ENCODE results near the gene LOXL3. TPM values are rescaled to one million over a fixed set of nuclear protein-coding genes. Genes with fewer than 3 reads are reported as not detected.

Gene LOXL3
- total RNA-seq, 1 experiment from 2014 or later: 4.1 TPM

GRCh38 chr2:74558284-74559230, 4.8 kb upstream of the LOXL3 start:
- ChIA-PET RAD21 (ENCODE audit: low non-redundant PET in 1 of 2, low total read pairs in 2 of 2, uncharacterized antibody in 2 of 2, unreplicated experiment in 2 of 2) (no interaction called here), CTCF (no interaction called here)

More at GRCh38 chr2:74558284-74559230, 4.8 kb upstream of the LOXL3 start:
- no peak overlapping the region for H3K27ac ChIP-seq (ENCODE audit: low read depth, low read length)
- no peak overlapping the region for H3K4me3 ChIP-seq (replicated peaks in 1 of 2; ENCODE audit: low read depth in 1 of 2, low read length in 2 of 2)
- peaks cover 8% of the 10 kb centered on the region; the same call in 1 of the 2 replicates for H3K79me2 ChIP-seq (ENCODE audit: insufficient read depth, low read length)
- no peak for TF ChIP-seq REST (IDR thresholded peaks at IDR 0.05; ENCODE audit: low read depth)
- no peak for TF ChIP-seq EZH2 (IDR thresholded peaks at IDR 0.05)
- no peak for TF ChIP-seq EGR1 (IDR thresholded peaks at IDR 0.05; ENCODE audit: low read depth)
- no peak for TF ChIP-seq RAD21 (IDR thresholded peaks at IDR 0.05; ENCODE audit: low read depth)
- TF ChIP-seq CBX3 (IDR thresholded peaks at IDR 0.05; ENCODE audit: low read depth): no peak
- POLR2A ChIA-PET: interaction anchor here (1.9 kb wide), 1 partner anchor 8 kb away, joined by 5 read pairs; no protein-coding TSS in a partner anchor
- H3K9me3 ChIP-seq (ENCODE audit: control insufficient read depth in 1 of 2, insufficient read depth in 1 of 2, low read depth in 1 of 2, low read length in 2 of 2): no peaks in the 10 kb centered on the region
- ATAC-seq (no peak), DNase-seq (ENCODE audit: low read depth, low spot score) (no peak)
- H3K36me3 ChIP-seq (ENCODE audit: control insufficient read depth in 1 of 2, insufficient read depth in 2 of 2, low read length in 2 of 2): peaks cover 7 to 9% of the 10 kb centered on the region in 2 experiments; a peak in 3 of 4 replicates
- H3K9ac ChIP-seq (ENCODE audit: low read length): no peak overlapping the region
- H3K4me2 ChIP-seq (ENCODE audit: low read length): no peak overlapping the region
- no peaks in the 10 kb centered on the region for H3K27me3 ChIP-seq (ENCODE audit: insufficient read depth, low read length)
- intact Hi-C loops (cut with micrococcal nuclease): no loop called here
- no peak overlapping the region for H2AFZ ChIP-seq (ENCODE audit: low read depth, low read length, poor library complexity, severe bottlenecking)
- BruUV-seq (replicated peaks): no TSS peak
- no peaks in the 10 kb centered on the region for H4K20me1 ChIP-seq (ENCODE audit: insufficient read depth)
- peaks cover 5 to 38% of the 10 kb centered on the region in 2 experiments; a peak in 3 of 4 replicates for H3K4me1 ChIP-seq (ENCODE audit: control insufficient read depth in 1 of 2, insufficient read depth in 2 of 2, low read length in 2 of 2)
- no peaks in the 10 kb centered on the region for H3K9me2 ChIP-seq (ENCODE audit: insufficient read depth)
